GM21825 (cell line): ENCODE measurements around the gene SNRPB2.
A peak's percentile ranks its signal among the peaks of the same experiment; 100 is the strongest.

Experiments used
- ATAC-seq: cut with Tn5 transposase; IDR thresholded peaks from one replicate; pipeline ENCODE4 v1.9.1; 2021; ENCODE audit warnings: mild to moderate bottlenecking, moderate library complexity; ENCODE audit not compliant: unreplicated experiment

Gene SNRPB2

DNA sequence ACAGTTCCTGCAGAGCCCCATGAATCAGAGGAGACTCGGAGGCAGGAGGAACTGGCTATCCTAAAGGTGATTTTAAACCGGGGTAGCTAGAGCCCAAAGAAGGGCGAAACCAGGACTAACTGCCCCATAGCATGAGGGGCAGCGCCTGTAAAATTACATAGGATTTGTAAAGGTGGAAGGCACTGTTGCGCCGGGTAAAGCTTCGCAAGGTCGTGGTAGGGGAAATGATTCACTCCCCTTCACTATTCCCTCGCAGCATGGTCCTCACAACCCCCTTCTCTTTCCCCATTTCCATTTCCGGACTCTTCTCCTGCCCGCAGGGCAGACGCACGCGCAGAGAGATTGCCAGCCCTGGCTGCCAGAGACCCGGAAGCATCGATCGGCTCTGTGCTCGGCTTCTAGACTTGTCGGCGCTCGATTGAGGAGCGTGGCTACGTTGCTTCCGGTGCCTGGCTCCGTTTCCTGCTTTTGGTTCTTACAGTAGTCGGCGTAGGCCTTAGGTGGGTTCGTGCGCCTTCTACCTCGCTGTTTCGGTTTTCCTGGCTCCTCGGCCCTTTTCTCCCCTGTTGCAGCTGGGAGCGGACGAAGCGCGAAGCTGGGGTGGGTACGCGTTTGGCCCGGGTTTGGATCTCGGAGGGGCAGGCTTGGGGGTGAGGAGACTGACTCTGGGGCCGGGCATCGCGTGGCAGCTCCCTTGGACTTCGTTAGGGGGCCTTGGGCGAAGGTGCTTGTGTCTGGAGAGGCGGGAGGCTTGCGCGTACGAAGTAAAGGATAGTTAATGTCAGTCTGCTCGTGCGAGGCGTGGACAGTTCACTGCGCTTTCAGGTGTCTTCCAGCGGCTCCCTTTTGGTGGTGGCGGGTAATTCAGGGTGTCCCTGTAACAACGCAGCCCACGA lies at the start of gene SNRPB2:
Gene SNRPB2, plus strand, starts transcription at position 462 of the 896 bp plus-strand sequence. CDS start 1,677 bp downstream, outside the sequence.
- ATAC-seq = peak; percentile 99

- no peak for ATAC-seq
These were observed 45.4 kb upstream of the SNRPB2 start for GRCh38 chr20:16684416-16684815.

DNA sequence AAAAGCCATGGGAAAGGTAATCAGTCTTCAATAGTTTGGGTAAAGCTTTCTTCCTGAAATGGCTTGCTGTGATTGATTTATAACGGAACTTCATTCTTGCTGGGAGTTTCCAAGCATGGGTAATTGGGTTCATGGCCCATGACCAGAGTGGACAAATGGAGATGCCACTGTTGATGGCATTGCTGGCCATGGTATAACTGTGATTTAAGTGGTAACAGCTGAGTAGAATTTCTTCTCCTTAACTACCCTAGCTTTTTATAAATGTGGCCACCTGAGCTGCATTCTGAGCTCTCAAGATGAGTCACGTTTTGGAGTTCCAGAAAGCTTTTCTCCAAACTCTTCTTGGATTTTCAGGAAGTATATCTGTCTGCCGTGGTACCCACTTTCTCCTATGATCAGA lies 39.9 kb upstream of the SNRPB2 start:
- ATAC-seq = no peak

DNA sequence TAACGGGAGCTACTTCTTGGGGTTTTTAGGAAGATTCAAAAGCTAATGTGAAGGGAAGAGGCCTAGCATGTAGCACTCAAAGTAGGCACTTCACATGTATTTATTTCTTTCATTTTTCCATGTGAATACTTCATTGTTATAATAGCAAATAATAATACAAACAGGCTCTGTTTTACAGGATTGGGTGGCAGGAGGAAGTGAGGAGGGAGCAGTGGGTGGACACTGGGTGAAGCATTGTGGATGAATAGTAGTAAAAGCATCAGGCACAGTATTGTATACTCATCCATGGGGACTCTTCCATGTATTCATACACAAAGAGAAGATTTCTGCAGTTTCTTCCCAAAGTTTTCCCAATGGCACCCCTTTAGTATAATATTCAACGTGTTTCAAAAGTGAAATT lies 38.4 kb upstream of the SNRPB2 start:
- no peak for ATAC-seq

DNA sequence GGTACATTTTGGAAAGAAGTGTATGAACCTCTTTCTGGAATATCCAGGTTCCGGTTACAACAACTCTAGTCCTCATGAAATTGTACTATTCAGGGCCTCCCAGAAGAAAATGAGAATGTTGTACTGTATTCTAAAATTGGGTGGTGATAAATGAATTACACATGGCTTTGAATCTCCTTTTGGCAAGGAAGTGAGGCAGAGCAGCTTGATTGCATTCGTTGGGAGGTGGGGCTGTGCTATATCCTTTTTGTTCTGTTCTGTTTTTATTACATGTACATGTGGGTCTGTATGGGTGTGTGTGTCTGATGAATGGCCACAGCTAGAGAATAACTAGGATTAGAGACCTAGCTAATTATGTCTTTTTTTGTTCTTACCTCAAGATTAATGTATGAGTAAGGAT lies 37.8 kb upstream of the SNRPB2 start:
- ATAC-seq = no peak

DNA sequence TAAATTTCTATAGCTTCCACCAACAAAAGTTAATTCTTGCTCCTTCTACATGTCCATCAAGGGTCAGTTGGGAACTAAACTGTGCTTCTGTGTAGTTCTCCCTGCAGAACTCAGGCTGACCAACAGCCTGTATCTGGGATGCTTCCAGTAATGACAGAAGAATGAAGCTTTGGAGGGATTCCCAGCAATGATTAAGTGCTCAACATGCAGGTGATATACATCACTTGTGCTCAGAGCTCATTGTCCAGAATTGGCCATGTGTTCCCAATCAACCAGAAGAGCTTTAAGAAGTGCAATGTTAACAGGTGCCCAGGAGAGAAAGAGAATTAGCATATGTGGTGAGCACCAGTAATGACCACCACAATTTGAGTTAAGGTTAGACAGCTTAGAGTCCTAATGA lies 37.4 kb upstream of the SNRPB2 start:
- no peak for ATAC-seq

DNA sequence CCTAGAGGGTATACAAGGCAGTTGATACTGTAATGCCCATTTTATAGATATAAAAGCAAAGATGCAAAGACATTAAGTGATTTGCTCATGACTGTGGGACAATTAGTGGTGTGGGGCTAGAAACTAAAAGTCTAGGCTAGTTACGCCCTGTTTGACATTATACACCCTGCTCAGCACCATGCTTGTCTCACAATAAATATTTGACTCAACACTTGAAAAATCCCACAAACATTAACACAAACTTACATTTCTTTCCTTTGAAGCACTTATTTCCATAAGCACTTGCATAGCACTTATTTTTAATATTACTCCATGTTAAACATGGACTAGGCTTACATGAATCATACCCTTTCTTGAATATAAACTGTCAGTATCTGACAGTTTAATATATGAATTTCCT lies 36.5 kb upstream of the SNRPB2 start:
- ATAC-seq = no peak

- no peak for ATAC-seq
These were observed 35.7 kb upstream of the SNRPB2 start for GRCh38 chr20:16694161-16694560.

DNA sequence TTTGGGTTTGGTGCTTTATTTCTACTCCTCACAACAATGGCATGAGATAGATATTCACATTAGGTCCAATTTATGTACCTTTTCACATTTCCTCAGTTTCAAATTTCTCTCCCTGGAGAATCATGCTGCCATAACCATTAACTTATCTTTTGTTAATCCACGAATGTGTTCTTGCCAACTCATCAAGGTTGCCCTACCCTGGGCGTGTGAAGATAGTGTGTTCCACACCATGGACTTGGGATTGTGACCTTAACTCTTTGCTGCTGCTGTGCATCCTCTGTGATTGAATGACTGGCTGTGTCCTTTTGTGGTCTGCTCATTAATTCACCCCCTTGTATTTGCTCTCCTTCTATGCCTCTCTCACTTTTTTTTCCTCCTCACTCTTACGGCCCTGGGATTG lies 34.2 kb upstream of the SNRPB2 start:
- no peak for ATAC-seq

GRCh38 chr20:16699293-16699692 lies 30.5 kb upstream of the SNRPB2 start:
- no peak for ATAC-seq

DNA sequence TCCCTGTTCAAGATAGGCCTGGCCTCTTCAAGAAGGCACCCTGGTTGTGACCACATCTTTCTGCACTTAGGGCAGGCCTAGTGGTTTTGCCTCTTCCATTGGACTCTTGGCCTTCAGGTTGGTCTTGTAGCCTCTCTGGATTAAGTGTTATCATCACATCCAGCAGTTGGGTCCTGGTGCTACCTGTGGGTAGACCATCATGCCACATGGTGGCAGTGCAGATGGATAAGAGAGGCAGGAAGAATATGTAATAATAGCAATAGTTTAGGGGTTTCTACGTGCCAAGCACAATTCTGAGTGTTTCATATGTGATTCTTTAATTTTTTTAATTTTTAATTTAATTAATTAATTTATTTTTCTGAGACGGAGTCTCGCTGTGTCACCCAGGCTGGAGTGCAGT lies 28.5 kb upstream of the SNRPB2 start:
- ATAC-seq = no peak

- ATAC-seq = no peak
These were observed 26.3 kb upstream of the SNRPB2 start for GRCh38 chr20:16703570-16703969.

GRCh38 chr20:16707674-16708073 lies 22.2 kb upstream of the SNRPB2 start:
- peak; percentile 59 for ATAC-seq

- ATAC-seq = no peak
These were observed 21.2 kb upstream of the SNRPB2 start for GRCh38 chr20:16708602-16709001.

GRCh38 chr20:16709017-16709416 lies 20.8 kb upstream of the SNRPB2 start:
- ATAC-seq = peak; percentile 83

- ATAC-seq = no peak
These were observed 19.0 kb upstream of the SNRPB2 start for GRCh38 chr20:16710781-16711180.

- no peak for ATAC-seq
These were observed 18.1 kb upstream of the SNRPB2 start for GRCh38 chr20:16711661-16712258.

DNA sequence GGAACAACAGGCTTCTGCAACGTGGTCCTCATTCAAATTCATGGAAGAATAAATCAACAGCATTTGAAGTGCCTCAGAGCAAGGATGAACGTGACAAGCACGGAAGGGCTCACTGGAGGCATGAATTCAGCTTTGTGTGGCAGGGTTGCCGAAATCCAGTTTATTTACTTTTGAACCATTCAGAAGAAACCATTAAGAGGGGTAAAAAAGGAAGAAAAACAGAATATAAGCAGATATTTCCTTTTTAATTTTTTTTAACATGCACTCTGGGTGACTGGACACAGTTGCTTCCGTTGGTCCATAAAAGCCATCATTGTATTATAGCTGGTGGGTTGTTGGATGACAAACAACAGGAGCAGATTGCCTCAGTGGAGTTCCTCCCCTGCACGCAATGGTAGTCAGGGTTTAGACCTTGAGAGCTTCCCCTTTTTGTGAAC lies 17.3 kb upstream of the SNRPB2 start:
- no peak for ATAC-seq

DNA sequence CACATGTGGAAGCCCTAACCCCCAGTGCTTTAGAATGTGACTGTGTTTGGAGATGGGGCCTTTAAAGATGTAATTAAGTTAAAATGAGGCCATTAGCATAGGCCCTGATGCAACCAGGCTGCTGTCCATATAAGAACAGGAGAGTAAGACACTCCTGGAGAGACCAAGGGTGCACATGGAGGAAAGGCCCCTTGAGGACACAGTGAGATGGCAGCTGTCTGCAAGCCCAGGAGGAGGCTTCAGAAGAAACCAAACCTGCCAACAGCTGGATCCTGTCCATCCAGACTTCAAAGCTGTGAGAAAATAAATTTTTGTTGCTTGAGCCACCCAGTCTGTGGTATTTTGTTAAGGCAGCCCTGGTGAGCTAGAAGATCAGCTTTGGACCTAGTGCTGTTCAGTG lies 16.8 kb upstream of the SNRPB2 start:
- ATAC-seq = no peak

GRCh38 chr20:16714242-16714641 lies 15.6 kb upstream of the SNRPB2 start:
- no peak for ATAC-seq

GRCh38 chr20:16714751-16715150 lies 15.1 kb upstream of the SNRPB2 start:
- no peak for ATAC-seq

DNA sequence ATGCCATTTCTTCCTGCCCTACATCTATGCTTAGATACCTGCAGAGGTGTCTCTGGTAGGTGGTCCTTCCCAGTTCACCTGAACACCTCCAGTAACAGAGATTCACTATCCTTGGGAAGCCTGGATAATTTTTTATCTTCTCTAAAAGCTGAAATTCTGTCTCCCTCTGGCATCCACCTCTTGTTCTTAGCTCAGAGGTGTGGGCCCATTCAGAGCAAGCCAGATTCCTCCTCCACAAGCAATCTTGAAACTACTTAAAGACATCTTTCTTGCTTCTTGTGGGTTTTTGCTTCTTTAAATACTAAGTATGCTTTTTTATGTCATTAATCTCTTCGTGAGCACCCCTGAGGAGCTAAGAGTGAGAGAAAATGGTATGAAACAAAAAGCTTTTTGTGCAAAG lies 10.4 kb upstream of the SNRPB2 start:
- no peak for ATAC-seq
